GM23338 (cell line): ENCODE data around the gene ECE2. TPM values are rescaled to one million over a fixed set of nuclear protein-coding genes. Genes with fewer than 3 reads are reported as not detected.

Experiments
- ATAC-seq: fragments of 200-7000 bp; cut with Tn5 transposase; 3 replicates; pipeline ENCODE4 v1.9.1; 2020
- DNase-seq: peaks from one replicate; pipeline ENCODE4 v3.0.0-alpha.2; 2015; ENCODE audit warnings: low spot score
- H2AFZ ChIP-seq: fragments of 200-600 bp; sonication (generic); 2 replicates; pipeline ENCODE4 v1.8.0; 2016; ENCODE audit warnings: antibody characterized with exemption, mild to moderate bottlenecking, moderate library complexity
- H3F3A ChIP-seq: fragments of 200-600 bp; sonication (generic); replicated peaks from 2 replicates; pipeline ENCODE4 v1.8.0; 2017; ENCODE audit warnings: antibody characterized with exemption, mixed run types, low read depth
- H3K27ac ChIP-seq: fragments of 200-600 bp; sonication (generic); 2 replicates; pipeline ENCODE4 v1.6.1; 2016; ENCODE audit warnings: low read depth
- H3K27me3 ChIP-seq: fragments of 200-600 bp; sonication (generic); 2 replicates; pipeline ENCODE4 v1.8.0; 2016; ENCODE audit warnings: mild to moderate bottlenecking, mixed run types, moderate library complexity; ENCODE audit not compliant: insufficient read depth
- H3K36me3 ChIP-seq: fragments of 200-600 bp; sonication (generic); 2 replicates; pipeline ENCODE4 v1.8.0; 2016; ENCODE audit warnings: mild to moderate bottlenecking; ENCODE audit not compliant: insufficient read depth
- H3K4me1 ChIP-seq: fragments of 200-600 bp; sonication (generic); 2 replicates; pipeline ENCODE4 v1.8.0; 2016; ENCODE audit warnings: mild to moderate bottlenecking, moderate library complexity; ENCODE audit not compliant: insufficient read depth
- H3K4me2 ChIP-seq: fragments of 200-600 bp; sonication (generic); 2 replicates; pipeline ENCODE4 v1.7.1; 2017; ENCODE audit warnings: mixed run types
- H3K4me3 ChIP-seq: fragments of 200-600 bp; sonication (generic); 2 replicates; pipeline ENCODE4 v1.6.1; 2016; ENCODE audit warnings: mixed run types
- H3K79me2 ChIP-seq: fragments of 200-600 bp; sonication (generic); replicated peaks from 2 replicates; pipeline ENCODE4 v1.8.0; 2017; ENCODE audit warnings: mild to moderate bottlenecking; ENCODE audit not compliant: insufficient read depth
- H3K9me2 ChIP-seq: fragments of 200-600 bp; sonication (generic); 2 replicates; pipeline ENCODE4 v1.8.0; 2017; ENCODE audit not compliant: insufficient read depth
- H4K20me1 ChIP-seq: fragments of 200-600 bp; sonication (generic); replicated peaks from 2 replicates; pipeline ENCODE4 v1.8.0; 2017; ENCODE audit warnings: mild to moderate bottlenecking; ENCODE audit not compliant: insufficient read depth
- H3K27ac Mint-ChIP-seq: 2 replicates; pipeline ENCODE4 v1.8.0; 2020; ENCODE audit warnings: inconsistent platforms, mild to moderate bottlenecking, moderate library complexity, mixed read lengths
- H3K27me3 Mint-ChIP-seq: 3 replicates; pipeline ENCODE4 v1.8.0; 2022; ENCODE audit warnings: low read depth, mild to moderate bottlenecking, moderate library complexity, mixed read lengths, inconsistent platforms; ENCODE audit not compliant: insufficient read depth, poor library complexity
- H3K36me3 Mint-ChIP-seq: 3 replicates; pipeline ENCODE4 v1.8.0; 2021; ENCODE audit warnings: low read depth, mild to moderate bottlenecking, inconsistent platforms, moderate library complexity, mixed read lengths
- H3K4me1 Mint-ChIP-seq: 3 replicates; pipeline ENCODE4 v1.8.0; 2020; ENCODE audit warnings: mild to moderate bottlenecking, inconsistent platforms, mixed read lengths
- H3K4me3 Mint-ChIP-seq: 3 replicates; pipeline ENCODE4 v1.8.0; 2021; ENCODE audit warnings: moderate library complexity, mild to moderate bottlenecking, inconsistent platforms, mixed read lengths
- H3K9me3 Mint-ChIP-seq: 3 replicates; pipeline ENCODE4 v1.8.0; 2020; ENCODE audit warnings: moderate library complexity, mild to moderate bottlenecking, inconsistent platforms, mixed read lengths
- CREB1 ChIP-seq: fragments of 250-450 bp; sonication (Bioruptor Pico); IDR thresholded peaks from 2 replicates; pipeline ENCODE4 v1.5.0; 2020; ENCODE audit warnings: low read depth, mild to moderate bottlenecking, moderate library complexity
- CTCF ChIP-seq, 2 experiments: fragments of 200-600 bp in 1 of 2; sonication (generic) in 1 of 2; conservative IDR thresholded peaks; 2 replicates each; pipeline versions ENCODE4 v1.5.1 to v1.6.1; 2016 to 2017; ENCODE audit warnings: antibody characterized with exemption in 2 of 2, low read depth in 2 of 2, mild to moderate bottlenecking in 2 of 2, moderate library complexity in 1 of 2
- ETS1 ChIP-seq: IDR thresholded peaks from 2 replicates; pipeline ENCODE4 v1.6.1; 2016; ENCODE audit warnings: antibody characterized with exemption
- POLR2AphosphoS5 ChIP-seq: IDR thresholded peaks from 2 replicates; pipeline ENCODE4 v1.6.1; 2016; ENCODE audit warnings: antibody characterized with exemption, low read depth
- ZNF331 ChIP-seq: fragments of 250-450 bp; sonication (Bioruptor Pico); IDR thresholded peaks from 2 replicates; pipeline ENCODE4 v1.5.0; 2020; ENCODE audit warnings: low read depth, mild to moderate bottlenecking, moderate library complexity
- polyA plus RNA-seq: library from polyadenylated mRNA; unstranded; fragments of >200 nt; fragmentation: Nextera tagmentation; extraction: Ambion mirVana; gene quantifications from 2 replicates; pipeline ENCODE4 v1.2.1, GENCODE V29; 2016
- total RNA-seq: library from RNA; depleted of rRNA; stranded (reverse); fragments of >200 nt; shearing (Covaris generic); gene quantifications from 2 replicates; pipeline ENCODE4 v1.2.3, GENCODE V29; 2014

ECE2 gene
- total and polyA plus RNA-seq, 2 experiments from 2014 or later: 0.24 to 0.48 TPM

GRCh38 chr3:184298759-184299487 lies 23.1 kb downstream of the ECE2 start, which contains the start of gene PSMD2:
TSS of gene PSMD2 (plus strand) at chr3:184299241. CDS start at chr3:184299267, 26 bp downstream.
- H3K36me3 ChIP-seq: peaks cover 32% of the 10 kb centered on the region
- no peaks in the 10 kb centered on the region for H3K9me3 Mint-ChIP-seq

More at GRCh38 chr3:184298759-184299487, 23.1 kb downstream of the ECE2 start, which contains the start of gene PSMD2:
- Histone ChIP-seq H3K4me2 (peak within 1 kb of the TSS; percentile 99), H2AFZ (peak within 1 kb of the TSS; percentile 97), H3K4me3 (peak within 1 kb of the TSS; percentile 98), H4K20me1 (peaks cover 18% of the 10 kb centered on the region), H3K9me2 (no peaks in the 10 kb centered on the region), H3K4me1 (peaks cover 7% of the 10 kb centered on the region; the same call in 1 of the 2 replicates), H3K79me2 (peaks cover 34% of the 10 kb centered on the region), H3K27ac (peak within 1 kb of the TSS; percentile 92), H3F3A (peaks cover 11% of the 10 kb centered on the region; the same call in 1 of the 2 replicates), H3K27me3 (no peaks in the 10 kb centered on the region)
- ATAC-seq (peak; percentile 98), DNase-seq (peak; percentile 99)
- Mint-ChIP-seq H3K4me1 (peaks cover 10% of the 10 kb centered on the region), H3K4me3 (peak within 1 kb of the TSS; percentile 99), H3K27ac (peak within 1 kb of the TSS; percentile 95), H3K36me3 (peaks cover 46% of the 10 kb centered on the region), H3K27me3 (peaks cover 8% of the 10 kb centered on the region)
- no peak for TF ChIP-seq CTCF (conservative IDR thresholded peaks at IDR 0.05; ENCODE audit: low read depth in 2 of 2)
- peak; percentile 90 for TF ChIP-seq ETS1
- TF ChIP-seq CREB1 (CRISPR knock-in tag): peak; percentile 12; the same call in 1 of the 2 replicates
- TF ChIP-seq POLR2AphosphoS5: peak; percentile 90
- TF ChIP-seq ZNF331: no peak
